NCI-H460 (cell line): ENCODE results near the gene CDH23. TPM values are rescaled to one million over a fixed set of nuclear protein-coding genes. Genes with fewer than 3 reads are reported as not detected.

ENCODE experiments used
- DNase-seq: peaks from one replicate; pipeline ENCODE4 v3.0.0-alpha.2; 2016; ENCODE audit warnings: low read depth; ENCODE audit errors: extremely low read depth
- total RNA-seq: library from RNA; depleted of rRNA; stranded (reverse); fragments of >200 nt; shearing (Covaris generic); gene quantifications from 2 replicates; pipeline ENCODE4 v1.2.3, GENCODE V29; 2014

Gene CDH23
- total RNA-seq, 1 experiment from 2014 or later, result under 0.01 TPM

- no peak for DNase-seq
Measured at GRCh38 chr10:71712170-71712569, 315.4 kb downstream of the CDH23 start.

DNA sequence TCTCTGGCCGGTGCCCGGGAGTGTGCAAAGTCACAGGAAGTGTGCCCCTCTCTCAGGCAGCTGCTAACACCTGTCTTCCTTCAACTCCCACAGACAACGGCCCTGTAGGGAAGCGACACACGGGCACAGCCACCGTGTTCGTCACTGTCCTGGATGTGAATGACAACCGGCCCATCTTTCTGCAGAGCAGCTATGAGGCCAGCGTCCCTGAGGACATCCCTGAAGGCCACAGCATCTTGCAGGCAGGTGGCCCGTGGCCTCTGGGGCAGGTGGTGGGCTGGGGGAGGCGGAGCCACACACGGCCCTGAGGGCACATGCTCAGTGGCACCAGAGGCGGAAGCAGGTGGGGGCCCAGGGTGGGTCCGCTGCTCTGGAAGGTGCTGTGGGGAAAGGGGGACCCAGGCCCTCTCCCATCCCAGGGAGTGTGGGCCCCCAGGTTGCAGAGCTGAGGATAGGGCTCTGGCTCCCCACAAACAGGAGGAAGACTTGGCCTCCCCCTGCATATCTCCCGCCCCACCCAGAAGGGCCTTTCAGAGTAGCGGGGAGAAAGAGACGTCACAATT lies 315.9 kb downstream of the CDH23 start:
- DNase-seq, result no peak

- DNase-seq, result no peak
Measured at GRCh38 chr10:71713135-71714030, 316.7 kb downstream of the CDH23 start.

DNA sequence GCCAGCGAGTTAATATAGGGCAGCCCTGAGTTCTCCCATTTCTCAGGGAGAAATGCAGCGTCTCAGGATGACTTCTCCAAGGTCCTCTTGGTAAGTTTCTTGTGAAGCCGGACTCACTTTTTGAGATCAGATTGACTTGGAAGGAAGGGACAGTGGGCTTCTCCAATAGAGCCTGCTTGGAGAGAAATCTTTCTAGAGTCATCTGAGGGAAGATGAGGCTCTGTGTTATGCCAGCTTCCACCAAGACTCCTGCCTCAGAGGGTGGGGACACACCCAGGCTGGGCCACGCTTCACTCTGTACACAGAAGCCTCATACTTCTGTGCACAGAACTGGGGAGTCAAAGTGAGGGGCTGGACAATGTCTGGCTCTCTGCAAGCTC lies 317.3 kb downstream of the CDH23 start:
- no peak for DNase-seq

- DNase-seq, result no peak
Measured at GRCh38 chr10:71714592-71714991, 317.9 kb downstream of the CDH23 start.

DNA sequence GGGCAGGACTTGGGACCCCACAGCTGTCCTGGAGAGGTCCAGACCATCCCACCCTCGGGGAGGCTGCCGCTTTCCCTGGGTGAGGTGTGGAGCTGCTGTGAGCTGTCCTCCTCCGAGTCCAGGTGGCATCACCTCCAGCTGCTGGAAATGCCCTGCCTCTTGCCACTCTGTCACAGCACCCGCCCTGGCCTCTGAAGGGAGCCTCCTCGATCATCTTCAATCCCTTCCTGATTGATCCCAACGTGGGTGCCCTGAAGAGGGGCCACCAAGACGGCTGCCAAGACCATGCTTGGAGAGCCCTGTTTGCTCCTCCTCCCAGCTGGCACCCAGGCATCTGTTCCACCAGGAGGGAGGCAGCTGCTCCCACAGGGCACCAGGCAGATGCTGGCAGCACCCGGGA lies 318.3 kb downstream of the CDH23 start:
- no peak for DNase-seq

DNA sequence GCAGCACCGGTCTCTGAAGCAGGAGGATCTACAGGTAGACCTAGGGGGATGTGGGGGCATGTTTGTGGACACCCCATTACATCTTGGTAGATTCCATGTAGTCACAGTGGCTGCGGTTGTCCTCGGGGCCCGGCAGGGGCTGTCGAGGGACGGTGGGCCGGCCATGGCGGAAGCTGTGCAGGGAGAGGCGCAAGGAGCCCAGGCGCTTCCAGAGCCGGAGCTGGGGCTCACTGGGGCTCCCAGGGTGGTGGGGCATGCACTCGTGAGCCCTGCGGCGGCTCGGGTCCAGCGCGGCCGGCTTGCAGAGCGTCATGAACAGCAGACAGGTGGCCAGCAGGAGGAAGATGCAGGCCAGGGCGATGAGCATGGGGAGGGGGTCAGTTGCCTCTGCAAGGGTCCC lies 319.1 kb downstream of the CDH23 start:
- no peak for DNase-seq

GRCh38 chr10:71716426-71716825 lies 319.7 kb downstream of the CDH23 start:
- no peak for DNase-seq

- no peak for DNase-seq
Measured at GRCh38 chr10:71717056-71717455, 320.3 kb downstream of the CDH23 start.

DNA sequence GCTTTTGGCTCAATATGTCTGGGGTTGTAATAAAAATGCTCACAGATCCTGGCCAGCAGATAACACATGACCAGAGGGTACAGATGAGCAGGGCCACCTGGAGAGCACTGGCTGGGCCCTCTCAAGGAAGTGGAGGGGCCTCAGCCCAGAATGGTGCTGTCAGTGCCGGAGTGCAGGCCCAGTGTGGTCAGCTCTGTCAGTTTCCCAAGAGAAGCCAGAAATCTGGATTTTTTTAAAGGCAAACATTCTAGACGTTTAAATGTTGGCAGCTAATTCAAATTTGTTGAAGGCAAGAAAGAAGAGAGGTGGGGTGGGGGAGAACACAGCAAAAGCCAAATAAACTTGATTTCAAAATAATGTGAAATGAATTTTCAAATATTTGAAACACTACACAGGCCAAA lies 320.8 kb downstream of the CDH23 start:
- no peak for DNase-seq

- no peak for DNase-seq
Measured at GRCh38 chr10:71718165-71718698, 321.5 kb downstream of the CDH23 start.

DNA sequence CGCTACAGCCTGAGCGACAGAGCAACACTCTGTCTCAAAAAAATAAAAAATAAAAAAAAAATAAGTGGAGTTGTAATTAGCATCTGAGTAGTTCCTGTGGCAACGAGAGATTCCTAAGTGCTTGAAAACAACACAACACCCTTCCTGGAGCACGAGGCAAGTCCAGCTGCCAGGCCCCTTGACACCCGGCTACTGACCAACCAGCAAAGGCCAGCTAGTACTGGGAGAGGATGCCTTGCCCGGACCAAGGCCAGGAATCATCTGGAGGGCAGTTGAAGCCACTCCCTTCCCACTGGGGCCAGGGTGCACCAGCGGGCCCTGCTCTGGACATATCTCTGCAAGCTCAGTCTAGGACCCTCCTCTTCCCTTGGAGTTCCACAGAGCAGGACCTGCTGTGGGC lies 322.3 kb downstream of the CDH23 start:
- no peak for DNase-seq

- DNase-seq, result no peak
Measured at GRCh38 chr10:71719464-71720201, 322.9 kb downstream of the CDH23 start, which contains the start of gene C10orf105. Gene C10orf105 (minus strand): TSS chr10:71719778. CDS start chr10:71716337, 3,441 bp downstream.

DNA sequence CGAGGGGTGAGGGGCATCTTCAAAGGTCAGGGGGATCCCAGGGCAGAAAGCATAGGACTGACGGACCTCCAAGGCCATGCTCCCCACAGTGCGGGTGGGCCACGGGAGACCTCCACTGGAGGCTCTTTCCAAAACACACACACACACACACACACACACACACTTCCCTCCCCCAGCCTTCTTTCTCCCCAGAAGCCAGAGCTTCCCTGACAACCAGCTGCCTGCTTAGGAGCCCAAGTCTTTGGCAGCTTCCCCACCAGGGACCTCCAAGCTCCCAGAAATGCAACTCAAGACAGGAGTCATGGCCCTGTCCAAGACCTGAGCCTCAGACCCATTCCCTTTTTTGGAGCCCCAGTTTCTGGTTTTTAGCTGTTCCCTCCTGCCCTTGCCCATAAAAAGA lies 323.6 kb downstream of the CDH23 start:
- no peak for DNase-seq

GRCh38 chr10:71721313-71721712 lies 324.6 kb downstream of the CDH23 start:
- no peak for DNase-seq

DNA sequence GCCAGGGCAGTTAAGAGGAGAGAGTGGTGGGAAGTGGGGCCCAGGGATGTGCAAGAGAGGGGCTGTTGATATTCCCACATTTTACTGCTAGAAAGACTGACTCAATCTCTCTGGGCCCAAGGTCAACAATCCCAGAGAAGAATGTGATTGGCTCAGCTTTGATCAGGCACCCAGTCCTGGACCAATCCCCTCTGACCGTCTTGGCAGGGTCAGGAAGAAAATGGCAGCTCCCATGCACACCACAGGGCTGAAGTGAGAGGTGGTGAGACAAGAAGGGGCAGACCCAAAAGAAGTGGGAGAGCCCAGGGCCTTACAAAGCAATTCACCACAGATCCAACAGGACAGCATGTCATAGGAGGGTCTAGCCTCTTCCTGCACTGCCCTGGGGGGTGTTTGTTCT lies 326.1 kb downstream of the CDH23 start:
- no peak for DNase-seq

DNA sequence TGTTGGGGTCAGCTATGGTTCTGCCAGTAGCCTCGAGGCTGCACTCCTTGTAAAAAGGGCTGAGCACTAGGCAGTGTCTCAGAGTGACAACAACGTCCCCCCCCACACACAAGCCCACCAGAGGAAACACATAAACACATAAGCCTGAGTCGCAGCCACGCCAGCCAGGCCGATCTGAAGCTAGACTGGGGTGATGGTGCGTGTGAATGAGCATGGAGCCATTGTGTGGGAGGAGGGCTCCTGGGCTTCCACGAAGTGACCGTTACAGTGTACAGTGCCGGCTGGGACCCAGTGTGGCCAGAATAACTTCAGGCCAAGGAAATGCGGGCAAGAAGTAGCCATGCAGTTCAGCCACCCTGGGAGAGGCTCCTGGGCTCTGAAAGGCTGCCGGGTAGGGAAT lies 326.6 kb downstream of the CDH23 start:
- no peak for DNase-seq

- no peak for DNase-seq
Measured at GRCh38 chr10:71724539-71724938, 327.8 kb downstream of the CDH23 start.

DNA sequence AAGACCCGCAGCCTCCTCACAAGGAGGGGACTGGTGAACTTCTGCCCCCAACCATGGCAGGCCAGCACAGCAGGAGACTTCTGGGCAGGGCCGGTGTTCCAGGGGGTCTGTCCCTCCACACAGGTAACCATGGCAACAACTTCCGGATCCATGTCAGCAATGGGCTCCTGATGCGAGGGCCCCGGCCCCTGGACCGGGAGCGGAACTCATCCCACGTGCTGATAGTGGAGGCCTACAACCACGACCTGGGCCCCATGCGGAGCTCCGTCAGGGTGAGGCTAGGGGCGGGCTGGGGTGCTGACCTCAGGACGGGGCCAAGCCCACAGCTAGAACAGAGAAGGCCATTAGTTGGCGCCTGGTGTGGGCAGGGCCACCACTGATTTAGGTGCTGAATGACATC lies 328.5 kb downstream of the CDH23 start:
- DNase-seq, result no peak

DNA sequence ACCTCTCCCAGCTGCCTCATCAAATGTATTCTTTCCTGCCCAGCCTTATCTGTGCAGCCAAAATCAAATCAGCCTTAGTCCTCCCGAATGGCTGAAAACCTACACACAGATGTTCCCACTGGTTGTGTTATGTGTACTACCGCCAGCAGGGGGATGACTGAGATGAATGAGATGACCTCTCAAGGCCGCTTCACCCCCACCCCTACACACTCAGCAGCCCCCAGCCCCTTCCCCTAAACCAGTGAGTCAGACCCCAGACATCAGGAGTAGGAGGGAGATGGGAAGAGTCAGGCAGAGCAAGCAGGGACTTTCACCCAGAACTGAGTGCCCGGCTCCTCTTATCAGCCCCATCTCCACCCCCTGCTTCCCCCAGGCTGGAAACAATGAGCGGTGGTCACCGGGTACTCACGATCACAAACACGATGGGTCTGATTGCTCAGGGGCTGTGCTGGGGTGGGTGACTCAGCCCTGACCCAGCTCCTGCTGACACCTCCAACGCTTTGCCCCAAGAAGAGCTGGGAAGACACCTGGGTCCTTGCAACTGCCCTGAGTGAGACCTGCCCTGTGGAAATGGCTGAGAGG lies 329.4 kb downstream of the CDH23 start:
- peak; percentile 34 for DNase-seq

DNA sequence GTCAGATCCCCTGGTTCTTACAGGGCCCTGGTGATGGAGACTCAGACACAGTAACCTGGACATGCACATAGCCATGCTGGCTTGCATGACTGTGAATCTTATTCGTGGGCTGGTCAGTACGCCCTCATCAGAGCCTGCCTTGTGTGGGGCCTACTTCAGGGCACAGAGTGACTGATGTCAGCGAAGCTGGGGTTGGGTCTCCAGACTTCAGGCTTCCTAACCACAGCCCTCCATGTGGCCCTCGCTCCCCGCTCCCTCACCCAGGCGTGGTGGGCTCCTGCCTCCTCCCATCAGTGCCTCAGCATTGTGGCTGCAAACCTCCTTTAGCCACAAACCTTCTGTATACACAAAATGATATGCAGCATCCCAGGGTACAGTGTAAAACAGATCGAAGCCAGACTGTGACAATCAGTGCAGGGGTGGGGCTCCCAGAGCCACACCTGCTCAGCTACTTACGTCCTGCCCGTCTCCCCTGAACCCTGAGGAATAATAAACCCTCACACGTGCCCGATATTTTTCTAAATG lies 329.9 kb downstream of the CDH23 start:
- DNase-seq, result no peak
